Effector memory CD4-positive, alpha-beta T cell (primary cell): ENCODE results near the gene HDHD3.

Source experiments
- DNase-seq, 3 donors: peaks; one replicate each; pipeline ENCODE4 v3.0.0-alpha.2; 2020
- H3K27ac ChIP-seq: 2 replicates; pipeline ENCODE4 v1.7.0; 2013; ENCODE audit warnings: mild to moderate bottlenecking, low read length, moderate library complexity; ENCODE audit not compliant: insufficient read depth, poor library complexity, severe bottlenecking
- H3K27me3 ChIP-seq: replicated peaks from 2 replicates; pipeline ENCODE4 v1.7.0; 2013; ENCODE audit warnings: mild to moderate bottlenecking, low read length; ENCODE audit not compliant: insufficient read depth, control insufficient read depth, poor library complexity, severe bottlenecking
- H3K36me3 ChIP-seq: 2 replicates; pipeline ENCODE4 v1.7.0; 2013; ENCODE audit warnings: mild to moderate bottlenecking, low read length, moderate library complexity; ENCODE audit not compliant: control insufficient read depth, insufficient read depth
- H3K4me1 ChIP-seq: 2 replicates; pipeline ENCODE4 v1.7.0; 2013; ENCODE audit warnings: low read length, mild to moderate bottlenecking; ENCODE audit not compliant: control insufficient read depth, insufficient read depth, poor library complexity, severe bottlenecking
- H3K4me3 ChIP-seq: 2 replicates; pipeline ENCODE4 v1.7.0; 2013; ENCODE audit warnings: low read length, low read depth, mild to moderate bottlenecking; ENCODE audit not compliant: insufficient read depth, poor library complexity, severe bottlenecking
- H3K9me3 ChIP-seq: 2 replicates; pipeline ENCODE4 v1.7.0; 2013; ENCODE audit warnings: mild to moderate bottlenecking, low read length, moderate library complexity; ENCODE audit not compliant: control insufficient read depth

The HDHD3 gene

DNA sequence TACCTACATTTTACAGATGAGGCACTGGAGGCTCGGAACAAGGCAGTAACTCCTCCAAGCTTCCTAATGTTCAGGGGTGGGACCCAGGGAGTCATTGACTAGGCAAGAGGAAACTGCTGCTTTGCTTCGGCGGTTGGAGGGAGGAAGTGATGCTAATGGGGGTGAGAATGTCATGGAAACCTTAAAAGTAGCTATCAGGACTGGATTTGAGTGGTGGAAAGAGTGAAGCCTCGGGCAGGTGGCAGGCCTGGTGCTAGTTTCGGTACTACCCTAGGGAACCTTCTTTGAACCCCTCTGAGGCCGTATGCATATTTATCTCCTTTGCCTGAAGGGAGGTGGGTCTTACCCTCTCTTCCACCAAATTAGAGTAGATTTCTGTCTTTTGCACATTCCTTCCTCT, 25.8 kb downstream of the HDHD3 start:
- H3K27me3 ChIP-seq, result peaks cover 18% of the 10 kb centered on the region
- no peaks in the 10 kb centered on the region for H3K9me3 ChIP-seq

DNA sequence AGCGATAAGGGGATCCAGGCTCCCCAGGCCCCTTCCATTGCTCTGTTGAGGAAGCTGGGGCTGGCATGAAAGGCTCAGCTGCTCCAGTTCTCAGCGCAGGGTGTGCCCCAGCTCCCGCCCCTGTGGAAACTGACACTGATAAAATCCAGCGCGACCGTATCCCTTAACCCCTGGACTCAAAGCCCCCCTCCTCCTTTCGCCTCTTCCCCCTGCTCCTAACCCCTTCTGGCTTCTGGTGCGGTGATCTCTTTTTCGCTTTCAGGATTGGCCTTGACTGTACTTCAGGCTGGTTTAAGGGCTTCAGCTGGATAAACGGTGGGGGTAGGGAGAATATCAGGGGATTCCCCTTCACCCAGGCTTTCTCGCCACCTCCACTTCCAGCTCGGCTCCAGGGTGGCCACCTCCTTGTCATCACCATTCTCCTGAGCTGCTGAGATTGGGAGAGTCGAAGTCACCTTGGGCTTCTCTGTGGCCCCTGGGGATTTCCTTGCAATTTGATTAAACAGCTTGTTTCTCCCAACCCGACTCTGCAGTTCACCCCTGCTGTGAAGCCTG, 26.6 kb downstream of the HDHD3 start:
- Histone ChIP-seq H3K36me3 (no peaks in the 10 kb centered on the region), H3K4me3 (no peak overlapping the region), H3K9me3 (no peaks in the 10 kb centered on the region), H3K4me1 (peaks cover 4% of the 10 kb centered on the region), H3K27ac (no peak overlapping the region), H3K27me3 (peaks cover 18% of the 10 kb centered on the region)
- DNase-seq, result no peak

More for the DNA sequence above, 25.8 kb downstream of the HDHD3 start:
- Histone ChIP-seq H3K36me3 (no peaks in the 10 kb centered on the region), H3K4me1 (peaks cover 4% of the 10 kb centered on the region), H3K4me3 (no peak overlapping the region), H3K27ac (no peak overlapping the region)
- DNase-seq, result no peak

DNA sequence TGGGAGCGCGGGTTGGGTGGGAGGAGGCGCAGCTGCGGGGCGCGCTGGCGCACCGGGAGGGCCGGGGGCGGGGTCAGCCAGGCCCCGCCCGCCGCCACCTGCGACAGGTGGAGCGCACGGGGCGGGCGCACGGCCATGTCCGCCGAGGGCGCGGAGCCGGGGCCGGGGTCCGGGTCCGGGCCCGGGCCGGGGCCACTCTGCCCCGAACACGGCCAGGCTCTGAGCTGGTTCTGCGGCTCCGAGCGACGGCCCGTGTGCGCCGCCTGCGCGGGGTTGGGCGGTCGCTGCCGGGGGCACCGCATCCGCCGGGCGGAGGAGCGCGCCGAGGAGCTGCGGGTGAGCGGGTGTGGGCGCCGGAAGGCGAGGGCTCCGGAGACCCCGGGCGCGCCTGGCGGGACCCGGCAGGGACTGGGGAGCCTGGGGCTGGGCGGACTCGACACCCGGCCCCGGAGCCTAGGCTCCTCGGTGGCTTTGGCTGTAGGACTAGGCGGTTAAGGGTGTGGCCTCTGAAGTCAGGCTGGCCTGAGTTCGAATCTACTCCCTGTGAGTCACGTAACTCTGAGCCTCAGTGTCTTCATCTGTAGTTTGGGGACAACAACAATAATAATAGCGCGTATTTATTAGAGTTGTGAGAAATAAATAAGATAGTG, 27.2 kb downstream of the HDHD3 start, which contains the start of gene BSPRY:
Gene BSPRY (plus strand): TSS at position 97 of the 650 bp plus-strand sequence. CDS start 39 bp downstream, at position 136.
- peaks cover 4% of the 10 kb centered on the region for H3K4me1 ChIP-seq

DNA sequence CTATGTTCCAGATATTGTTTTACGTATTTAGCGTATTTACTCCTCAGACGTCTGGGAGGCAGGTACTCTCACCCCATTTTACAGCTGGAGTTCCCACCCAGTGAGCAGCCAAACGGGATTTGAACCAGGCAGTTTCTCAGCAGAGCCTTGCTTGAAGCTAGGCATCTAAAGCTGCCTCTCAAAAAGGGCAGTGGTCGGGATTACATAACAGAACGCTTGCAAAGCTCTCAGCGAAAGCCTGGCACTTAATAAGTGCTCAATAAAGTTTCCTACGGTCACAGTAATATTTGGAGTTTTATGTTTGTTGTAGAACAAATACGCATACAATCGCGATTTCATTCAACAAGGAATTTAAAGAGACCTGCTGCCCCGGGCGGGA, 27.7 kb downstream of the HDHD3 start:
- Histone ChIP-seq H3K4me1 (peaks cover 4% of the 10 kb centered on the region), H3K4me3 (no peak overlapping the region), H3K27me3 (peaks cover 18% of the 10 kb centered on the region), H3K27ac (no peak overlapping the region), H3K9me3 (no peaks in the 10 kb centered on the region), H3K36me3 (no peaks in the 10 kb centered on the region)
- DNase-seq, result no peak

More for the DNA sequence above, 27.2 kb downstream of the HDHD3 start, which contains the start of gene BSPRY:
- no peaks in the 10 kb centered on the region for H3K36me3 ChIP-seq
- no peak within 1 kb of the TSS for H3K27ac ChIP-seq
- DNase-seq, result no peak
- peaks cover 18% of the 10 kb centered on the region for H3K27me3 ChIP-seq
- no peaks in the 10 kb centered on the region for H3K9me3 ChIP-seq
- peak within 1 kb of the TSS; percentile 38 for H3K4me3 ChIP-seq

DNA sequence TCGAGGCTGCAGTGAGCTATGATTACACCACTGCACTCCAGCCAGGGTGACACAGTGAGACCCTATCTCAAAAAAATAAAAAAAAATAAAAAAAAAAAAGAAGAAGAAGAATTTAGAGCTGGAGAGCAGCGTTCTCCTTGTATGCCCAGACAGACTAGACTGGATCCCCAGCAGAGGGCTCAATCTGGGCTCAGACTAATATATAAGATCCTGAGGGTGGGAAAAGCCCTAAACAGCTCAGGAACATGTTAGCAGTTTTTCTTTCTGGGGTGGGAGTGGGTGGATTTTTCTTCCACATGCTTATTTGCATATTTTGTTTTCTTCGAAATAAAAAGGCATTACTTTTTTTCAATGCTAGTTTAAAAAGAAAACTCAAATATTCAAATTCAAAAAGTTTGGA, 28.3 kb downstream of the HDHD3 start:
- no peaks in the 10 kb centered on the region for H3K9me3 ChIP-seq
- H3K4me3 ChIP-seq, result no peak overlapping the region
- H3K27ac ChIP-seq, result no peak overlapping the region
- H3K27me3 ChIP-seq, result peaks cover 18% of the 10 kb centered on the region
- H3K4me1 ChIP-seq, result peaks cover 4% of the 10 kb centered on the region
- no peak for DNase-seq
- no peaks in the 10 kb centered on the region for H3K36me3 ChIP-seq

DNA sequence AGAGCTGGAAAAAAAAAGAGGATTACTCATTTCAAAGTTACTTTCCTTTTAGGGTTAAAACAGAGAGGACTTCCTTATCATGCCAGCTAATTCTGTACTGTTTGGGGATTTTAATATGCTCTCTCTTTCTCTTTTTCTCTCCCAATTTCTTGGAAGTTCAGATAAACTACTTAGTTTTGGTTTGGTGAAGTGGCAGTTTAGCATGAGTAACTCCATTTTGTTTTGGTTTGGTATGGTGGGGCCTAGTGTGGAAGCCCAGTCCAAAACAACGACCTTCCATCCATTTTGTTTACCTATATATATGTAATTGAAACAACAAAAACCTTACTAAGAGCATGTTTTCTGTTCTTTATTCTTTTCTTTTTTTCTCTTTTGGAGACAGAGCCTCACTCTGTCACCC, 31.1 kb downstream of the HDHD3 start:
- H3K27ac ChIP-seq, result no peak overlapping the region
- peaks cover 12% of the 10 kb centered on the region for H3K27me3 ChIP-seq
- H3K9me3 ChIP-seq, result no peaks in the 10 kb centered on the region
- H3K4me3 ChIP-seq, result no peak overlapping the region
- DNase-seq, result no peak
- H3K36me3 ChIP-seq, result no peaks in the 10 kb centered on the region
- H3K4me1 ChIP-seq, result peaks cover 5% of the 10 kb centered on the region

DNA sequence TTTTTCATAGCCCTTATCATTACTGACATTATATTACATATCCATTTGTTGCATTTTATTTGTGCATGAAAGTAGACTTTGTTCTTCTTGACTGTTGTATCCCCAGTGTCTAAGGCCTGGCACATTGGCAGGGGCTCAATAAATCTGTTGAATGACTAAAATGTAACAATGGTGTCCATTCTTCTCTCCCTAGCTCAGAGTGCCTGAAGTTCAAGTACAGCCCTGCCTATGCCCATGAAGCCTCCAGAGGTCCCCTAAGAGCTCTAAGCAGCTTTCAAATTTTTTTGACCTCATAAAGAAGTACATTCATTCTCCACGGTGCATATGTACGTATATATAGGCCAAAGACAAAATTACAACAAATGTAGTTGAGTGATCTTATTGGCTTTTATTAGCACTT, 31.6 kb downstream of the HDHD3 start:
- Histone ChIP-seq H3K36me3 (no peaks in the 10 kb centered on the region), H3K4me3 (no peak overlapping the region), H3K9me3 (no peaks in the 10 kb centered on the region), H3K27me3 (peaks cover 7% of the 10 kb centered on the region), H3K27ac (no peak overlapping the region), H3K4me1 (peaks cover 9% of the 10 kb centered on the region)
- DNase-seq, result no peak

DNA sequence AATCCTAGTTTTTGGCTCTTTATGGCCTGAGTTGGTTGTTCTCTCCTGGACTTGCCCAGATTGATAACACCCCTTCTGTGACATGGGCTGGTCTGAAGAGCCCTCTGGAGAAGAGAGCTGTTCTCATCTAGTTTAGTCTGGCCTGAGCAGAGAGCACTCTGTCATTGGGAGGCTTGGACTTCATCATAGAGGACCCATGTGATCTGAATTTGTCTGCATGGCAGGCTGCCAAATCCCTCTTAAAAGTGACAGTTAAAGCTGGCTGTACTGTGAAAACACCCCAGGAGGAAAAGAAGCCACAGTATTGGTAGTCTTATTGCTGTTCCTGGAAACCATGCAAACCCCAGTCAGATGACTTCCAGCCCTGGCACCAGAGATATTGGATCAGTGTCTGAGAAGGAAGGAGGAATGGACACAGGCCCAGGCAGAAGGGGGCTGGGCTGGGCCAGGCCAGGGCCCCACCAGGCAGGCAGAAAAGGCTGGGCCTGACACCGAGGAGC, 33.0 kb downstream of the HDHD3 start:
- Histone ChIP-seq H3K36me3 (no peaks in the 10 kb centered on the region), H3K4me1 (peaks cover 4% of the 10 kb centered on the region), H3K27ac (no peak overlapping the region), H3K27me3 (peaks cover 6% of the 10 kb centered on the region), H3K4me3 (no peak overlapping the region), H3K9me3 (no peaks in the 10 kb centered on the region)
- DNase-seq, result no peak

DNA sequence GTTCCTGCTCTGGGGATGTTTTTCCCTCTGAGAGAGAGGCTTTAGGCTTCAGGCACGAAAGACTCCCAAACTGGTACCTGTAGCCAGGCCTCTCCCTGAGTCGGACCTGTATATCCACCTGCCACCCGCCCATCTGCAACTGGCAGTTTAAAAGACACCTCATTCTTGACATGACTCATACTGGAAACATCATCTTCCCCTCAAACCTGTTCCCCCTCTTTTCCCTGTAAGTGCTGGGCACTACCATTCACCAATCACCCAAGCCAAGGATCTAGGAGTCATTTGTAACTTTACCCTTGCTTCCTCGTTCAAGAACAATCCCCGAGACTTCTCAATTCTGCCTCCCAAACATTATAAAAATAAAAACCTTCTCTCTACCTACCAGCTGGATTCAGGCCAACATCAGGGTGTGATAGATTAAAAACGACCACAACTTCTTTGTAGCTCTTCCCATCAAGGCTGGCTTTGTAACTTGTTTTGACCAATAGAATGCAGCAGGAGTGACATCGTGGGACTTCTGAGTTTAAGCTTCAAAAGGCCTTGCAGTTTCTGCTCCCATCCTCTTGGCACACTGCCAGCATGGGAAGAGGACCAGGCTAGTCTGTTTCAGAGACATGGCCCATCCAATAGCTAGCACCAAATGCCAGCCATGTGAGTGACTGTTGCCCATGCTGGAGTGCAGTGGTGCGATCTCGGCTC, 34.9 kb downstream of the HDHD3 start:
- H3K9me3 ChIP-seq, result no peaks in the 10 kb centered on the region
- H3K27ac ChIP-seq, result no peak overlapping the region
- H3K36me3 ChIP-seq, result no peaks in the 10 kb centered on the region
- no peaks in the 10 kb centered on the region for H3K27me3 ChIP-seq
- H3K4me3 ChIP-seq, result no peak overlapping the region
- DNase-seq, result no peak
- H3K4me1 ChIP-seq, result peaks cover 4% of the 10 kb centered on the region
